Lung (tissue), 12 donors: Measurements from ENCODE around the gene STX3. TPM values are rescaled to one million over a fixed set of nuclear protein-coding genes. Genes with fewer than 3 reads are reported as not detected.

Experiments
- ATAC-seq: fragments of 200-7000 bp; cut with Tn5 transposase; one replicate; pipeline ENCODE4 v1.9.1; 2020; ENCODE audit warnings: moderate number of reproducible peaks; ENCODE audit not compliant: insufficient read depth, low FRiP score
- DNase-seq, 3 donors: peaks; one replicate each; pipeline ENCODE4 v3.0.0-alpha.2; 2013 to 2017
- H3K27ac ChIP-seq, 2 donors: one replicate each; pipeline ENCODE4 v1.5.1; 2013; ENCODE audit warnings: mild to moderate bottlenecking in 2 of 2, moderate library complexity in 2 of 2, control low read depth in 1 of 2, inconsistent platforms in 1 of 2, low read depth in 1 of 2, low read length in 1 of 2
- H3K27me3 ChIP-seq, 3 donors: one replicate each; pipeline ENCODE4 v1.5.1; 2013; ENCODE audit warnings: low read length in 2 of 3; ENCODE audit not compliant: control insufficient read depth in 3 of 3, insufficient read depth in 3 of 3
- H3K36me3 ChIP-seq, 4 donors: one replicate each; pipeline ENCODE4 v1.5.1; 2013; ENCODE audit warnings: low read length in 4 of 4, mild to moderate bottlenecking in 1 of 4, moderate library complexity in 1 of 4; ENCODE audit not compliant: control insufficient read depth in 4 of 4, insufficient read depth in 4 of 4
- H3K4me1 ChIP-seq, 5 donors: one replicate each; pipeline ENCODE4 v1.5.1; 2013; ENCODE audit warnings: low read length in 5 of 5, mild to moderate bottlenecking in 2 of 5, moderate library complexity in 1 of 5; ENCODE audit not compliant: control insufficient read depth in 5 of 5, insufficient read depth in 5 of 5
- H3K4me3 ChIP-seq: one replicate; pipeline ENCODE4 v1.5.1; 2013; ENCODE audit warnings: mild to moderate bottlenecking, control low read depth, moderate library complexity
- H3K9ac ChIP-seq, 2 donors: one replicate each; pipeline ENCODE4 v1.5.1; 2013; ENCODE audit warnings: low read length in 2 of 2, control low read depth in 1 of 2; ENCODE audit not compliant: insufficient read depth in 1 of 2
- H3K9me3 ChIP-seq, 4 donors: one replicate each; pipeline ENCODE4 v1.5.1; 2013; ENCODE audit warnings: low read length in 3 of 4, mild to moderate bottlenecking in 1 of 4, moderate library complexity in 1 of 4; ENCODE audit not compliant: control insufficient read depth in 4 of 4, insufficient read depth in 3 of 4
- CTCF ChIP-seq: IDR thresholded peaks from 2 replicates; pipeline ENCODE4 v1.5.1; 2012; ENCODE audit warnings: mild to moderate bottlenecking; ENCODE audit errors: control extremely low read depth, extremely low read depth
- WGBS, 2 donors: extraction: QIAGEN DNeasy Blood & Tissue Kit; methylation state at CpG; one replicate each; pipeline ENCODE4 v1.1.7; 2013; 5-methylcytosine and 5-hydroxymethylcytosine counted together
- polyA plus RNA-seq, 2 donors: library from polyadenylated mRNA; stranded (reverse); fragments of 200-250 nt; gene quantifications; one replicate each; pipeline ENCODE4 v1.2.1, GENCODE V29; 2013
- total RNA-seq, 2 donors: library from RNA; depleted of rRNA in 1 of 2; stranded (reverse); fragments of >200 nt in 1 of 2; gene quantifications; one replicate each; pipeline ENCODE4 v1.2.1, GENCODE V29; 2014 to 2021
- donor health status: control.
- donor health status: control.
- donor health status: Bipolar disorder and iron deficiency.
- donor health status: healthy.
- donor health status: DM: yes; HTN: yes; CAD: no.

STX3 gene
- total and polyA plus RNA-seq, 4 donors = 38.9 to 61.5 (median 47.0) TPM

GRCh38 chr11:59746111-59746510 lies 9.1 kb upstream of the STX3 start:
- no peaks in the 10 kb centered on the region for H3K9me3 ChIP-seq
- TF ChIP-seq CTCF = no peak
- H3K9ac ChIP-seq = no peak overlapping the region
- peaks cover 0 to 2% (median 0%) of the 10 kb centered on the region in 5 donors for H3K4me1 ChIP-seq
- WGBS, 2 donors = 95 to 99% methylated on average over 2 of the region's 2 CpGs
- no peak overlapping the region for H3K27ac ChIP-seq
- ATAC-seq = no peak
- no peaks in the 10 kb centered on the region for H3K27me3 ChIP-seq
- no peak for DNase-seq
- H3K36me3 ChIP-seq = no peaks in the 10 kb centered on the region
- H3K4me3 ChIP-seq = no peak overlapping the region

- Histone ChIP-seq H3K4me1 (peaks cover 0 to 9% (median 0%) of the 10 kb centered on the region in 5 donors), H3K36me3 (peaks cover 0 to 3% (median 0%) of the 10 kb centered on the region in 4 donors), H3K9me3 (no peaks in the 10 kb centered on the region), H3K27ac (peak overlapping the region; percentile 93 to 96), H3K4me3 (peak overlapping the region; percentile 91), H3K27me3 (peaks cover 0 to 12% (median 0%) of the 10 kb centered on the region in 3 donors), H3K9ac (peak overlapping the region in 1 of 2 donors; percentile 1)
- 34 to 38% methylated on average over 47 of the region's 47 CpGs for WGBS, 2 donors
- peak; percentile 91 for TF ChIP-seq CTCF
- ATAC-seq (peak; percentile 71), DNase-seq (peak; percentile 74 to 79 (median 78))
Observed at GRCh38 chr11:59753650-59754493, 1.3 kb upstream of the STX3 start.

- ATAC-seq = no peak
- Histone ChIP-seq H3K4me3 (peak overlapping the region; percentile 91), H3K9ac (peak overlapping the region in 1 of 2 donors; percentile 1), H3K27ac (peak overlapping the region; percentile 93 to 96), H3K9me3 (no peaks in the 10 kb centered on the region), H3K36me3 (peaks cover 0 to 3% (median 0%) of the 10 kb centered on the region in 4 donors), H3K4me1 (peaks cover 0 to 9% (median 0%) of the 10 kb centered on the region in 5 donors), H3K27me3 (peaks cover 0 to 12% (median 0%) of the 10 kb centered on the region in 3 donors)
- peak in 1 of 3 donors; percentile 20 for DNase-seq
- no peak for TF ChIP-seq CTCF
- 0% methylated on average over 20 of the region's 20 CpGs for WGBS, 2 donors
Observed at GRCh38 chr11:59754494-59754858, 700 bp upstream of the STX3 start.
